Measurements from ENCODE around the gene PACS1. TPM values are rescaled to one million over a fixed set of nuclear protein-coding genes. Genes with fewer than 3 reads are reported as not detected.

PACS1 gene
- total RNA-seq, 3 donors from 2014 or later, result 14.4 to 44.9 (median 18.9) TPM

- ATAC-seq (no peak), DNase-seq (no peak)
- intact Hi-C loops (cut with DNase I, micrococcal nuclease), result no loop called here
- Histone ChIP-seq H3K36me3 (ENCODE audit: low read depth) (no peaks in the 10 kb centered on the region), H3K4me3 (no peak overlapping the region), H3K4me1 (ENCODE audit: low read depth) (no peaks in the 10 kb centered on the region), H3K9me3 (no peaks in the 10 kb centered on the region)
- no peak for TF ChIP-seq CTCF (IDR thresholded peaks at IDR 0.05)
These were observed 111.7 kb downstream of the PACS1 start for GRCh38 chr11:66181632-66182315.

GRCh38 chr11:66183494-66184048, 113.5 kb downstream of the PACS1 start:
- DNase-seq, result peak in 1 of 3 donors; percentile 3
- Histone ChIP-seq H3K4me1 (ENCODE audit: low read depth) (no peaks in the 10 kb centered on the region), H3K9me3 (no peaks in the 10 kb centered on the region), H3K36me3 (ENCODE audit: low read depth) (no peaks in the 10 kb centered on the region), H3K4me3 (no peak overlapping the region)
- no peak for TF ChIP-seq CTCF (IDR thresholded peaks at IDR 0.05)
- intact Hi-C loops (cut with DNase I, micrococcal nuclease), result no loop called here
- peak; percentile 64 for ATAC-seq

- Histone ChIP-seq H3K36me3 (ENCODE audit: low read depth) (no peaks in the 10 kb centered on the region), H3K4me3 (no peak overlapping the region), H3K4me1 (ENCODE audit: low read depth) (no peaks in the 10 kb centered on the region), H3K9me3 (no peaks in the 10 kb centered on the region)
- no peak for ATAC-seq
- intact Hi-C loops (cut with DNase I, micrococcal nuclease), result no loop called here
- TF ChIP-seq CTCF (IDR thresholded peaks at IDR 0.05), result no peak
- DNase-seq, result no peak
These were observed 114.7 kb downstream of the PACS1 start for GRCh38 chr11:66184728-66185127.

- intact Hi-C loops (cut with DNase I, micrococcal nuclease), result no loop called here
- H3K9me3 ChIP-seq, result no peaks in the 10 kb centered on the region
- no peak overlapping the region for H3K4me3 ChIP-seq
- H3K36me3 ChIP-seq (ENCODE audit: low read depth), result no peaks in the 10 kb centered on the region
- no peak for ATAC-seq
- no peaks in the 10 kb centered on the region for H3K4me1 ChIP-seq (ENCODE audit: low read depth)
- TF ChIP-seq CTCF (IDR thresholded peaks at IDR 0.05), result no peak
- no peak for DNase-seq
These were observed 116.4 kb downstream of the PACS1 start for GRCh38 chr11:66186470-66186869.

- TF ChIP-seq CTCF (IDR thresholded peaks at IDR 0.05), result no peak
- H3K4me1 ChIP-seq (ENCODE audit: low read depth), result no peaks in the 10 kb centered on the region
- no peaks in the 10 kb centered on the region for H3K9me3 ChIP-seq
- H3K4me3 ChIP-seq, result no peak overlapping the region
- intact Hi-C loops (cut with DNase I, micrococcal nuclease), result no loop called here
- DNase-seq (no peak), ATAC-seq (no peak)
- H3K36me3 ChIP-seq (ENCODE audit: low read depth), result no peaks in the 10 kb centered on the region
These were observed 117.4 kb downstream of the PACS1 start for GRCh38 chr11:66187453-66187852.

All from mucosa of descending colon (tissue), 3 donors.